Rectal smooth muscle tissue (tissue), 1 donor: Measurements from ENCODE around the gene MADD.
A peak's percentile ranks its signal among the peaks of the same experiment; 100 is the strongest.

ENCODE experiments used
- H3K27ac ChIP-seq: one replicate; pipeline ENCODE4 v1.7.0; 2013; ENCODE audit warnings: low read depth, low read length, inconsistent platforms
- H3K27me3 ChIP-seq: one replicate; pipeline ENCODE4 v1.7.0; 2013; ENCODE audit warnings: low read length; ENCODE audit not compliant: control insufficient read depth, insufficient read depth
- H3K36me3 ChIP-seq: one replicate; pipeline ENCODE4 v1.7.0; 2013; ENCODE audit warnings: low read length; ENCODE audit not compliant: control insufficient read depth, insufficient read depth
- H3K4me1 ChIP-seq: one replicate; pipeline ENCODE4 v1.7.0; 2013; ENCODE audit warnings: low read length; ENCODE audit not compliant: control insufficient read depth, insufficient read depth
- H3K4me3 ChIP-seq: one replicate; pipeline ENCODE4 v1.7.0; 2013; ENCODE audit warnings: low read length
- H3K9ac ChIP-seq: one replicate; pipeline ENCODE4 v1.7.0; 2013; ENCODE audit warnings: low read length

The MADD gene

DNA sequence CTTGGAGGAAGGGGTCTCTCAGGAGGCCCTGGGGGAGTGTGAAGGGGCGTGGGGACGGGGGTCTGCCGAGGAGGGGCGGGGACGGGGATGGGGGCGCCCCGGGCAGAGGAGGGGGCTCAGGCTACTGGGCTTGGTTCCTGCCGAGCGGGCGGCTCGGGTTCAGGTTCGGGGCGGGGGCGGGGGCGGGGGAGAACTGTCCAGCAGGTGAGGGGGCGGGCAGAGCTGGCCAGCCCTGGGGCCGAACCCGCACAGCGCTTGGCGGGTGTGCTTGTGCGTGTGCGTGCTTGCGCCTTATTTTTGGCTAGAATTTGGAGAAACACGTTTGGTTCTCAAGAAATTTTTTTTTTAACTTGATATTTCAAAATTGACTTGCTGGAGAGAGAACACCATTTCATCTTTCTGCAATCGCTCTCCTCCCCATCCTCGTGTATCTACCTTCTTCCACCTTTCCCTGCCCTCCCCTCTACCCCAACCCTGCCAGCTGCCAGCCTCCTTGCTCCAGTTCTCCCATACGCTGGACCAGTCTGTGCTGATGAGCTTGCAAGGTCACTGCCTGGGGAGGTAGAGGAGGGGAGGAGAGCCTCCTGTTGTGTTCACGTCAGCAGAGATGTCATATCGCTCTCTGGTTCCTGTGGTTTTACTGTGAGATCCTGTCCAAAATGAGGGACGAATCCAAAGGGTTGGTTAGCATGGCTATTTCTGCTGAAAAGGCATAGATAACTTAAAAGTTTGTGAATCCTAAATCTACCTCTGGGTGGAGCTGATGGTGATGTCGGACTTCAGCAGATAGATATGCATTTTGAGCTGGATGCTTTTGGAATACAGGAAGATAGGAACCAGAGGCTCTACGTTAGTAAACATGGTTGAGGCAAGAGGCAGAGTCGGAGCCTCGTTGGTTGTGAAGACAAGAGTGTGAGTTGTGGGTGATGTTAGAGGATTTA is 668 bp downstream of the MADD start:
- peak overlapping the region; percentile 53 for H3K9ac ChIP-seq
- H3K27ac ChIP-seq: peak overlapping the region; percentile 93
- peaks cover 10% of the 10 kb centered on the region for H3K36me3 ChIP-seq
- no peaks in the 10 kb centered on the region for H3K27me3 ChIP-seq
- H3K4me3 ChIP-seq: peak overlapping the region; percentile 88
- peaks cover 18% of the 10 kb centered on the region for H3K4me1 ChIP-seq

- no peak overlapping the region for H3K9ac ChIP-seq
- H3K4me3 ChIP-seq: peak overlapping the region; percentile 88
- no peaks in the 10 kb centered on the region for H3K27me3 ChIP-seq
- peaks cover 18% of the 10 kb centered on the region for H3K4me1 ChIP-seq
- H3K36me3 ChIP-seq: peaks cover 17% of the 10 kb centered on the region
- H3K27ac ChIP-seq: peak overlapping the region; percentile 60
These were observed 1.4 kb downstream of the MADD start for GRCh38 chr11:47271328-47271727.

DNA sequence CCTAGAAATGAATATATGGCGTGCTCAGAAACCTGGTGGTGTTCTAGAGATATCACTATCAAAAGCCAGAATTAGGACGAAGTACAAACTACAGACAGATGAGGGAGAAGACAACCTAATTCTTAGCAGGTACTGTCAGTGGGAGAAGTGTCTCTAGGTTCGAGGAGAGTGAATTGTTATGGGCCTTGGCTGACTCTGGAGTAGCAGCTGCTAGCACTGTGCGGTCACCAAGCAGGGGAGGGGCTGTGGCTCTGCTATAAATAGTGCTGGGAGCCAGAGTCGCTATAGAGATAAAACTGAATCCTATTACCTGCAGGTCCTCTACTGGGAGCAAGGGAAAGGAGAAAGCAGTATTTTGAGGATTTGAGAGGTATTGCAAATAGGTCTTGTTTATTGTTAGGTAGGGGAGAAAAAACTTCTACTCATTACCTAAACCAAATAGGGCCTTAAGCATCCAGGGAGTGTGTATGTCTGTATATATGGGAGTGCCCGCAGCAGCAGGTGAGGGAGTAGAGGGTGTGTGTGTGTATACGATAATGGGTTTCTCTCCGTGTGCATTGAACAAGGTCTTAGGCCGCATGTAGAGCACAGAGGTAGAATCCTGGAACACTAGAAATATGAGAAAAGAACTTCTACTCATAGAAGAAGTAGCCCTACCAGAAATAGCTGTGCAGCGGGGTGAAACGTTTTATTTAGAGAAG is 2.2 kb downstream of the MADD start:
- Histone ChIP-seq H3K4me3 (peak overlapping the region; percentile 10), H3K36me3 (peaks cover 25% of the 10 kb centered on the region), H3K27me3 (no peaks in the 10 kb centered on the region), H3K9ac (no peak overlapping the region), H3K27ac (no peak overlapping the region), H3K4me1 (peaks cover 18% of the 10 kb centered on the region)

DNA sequence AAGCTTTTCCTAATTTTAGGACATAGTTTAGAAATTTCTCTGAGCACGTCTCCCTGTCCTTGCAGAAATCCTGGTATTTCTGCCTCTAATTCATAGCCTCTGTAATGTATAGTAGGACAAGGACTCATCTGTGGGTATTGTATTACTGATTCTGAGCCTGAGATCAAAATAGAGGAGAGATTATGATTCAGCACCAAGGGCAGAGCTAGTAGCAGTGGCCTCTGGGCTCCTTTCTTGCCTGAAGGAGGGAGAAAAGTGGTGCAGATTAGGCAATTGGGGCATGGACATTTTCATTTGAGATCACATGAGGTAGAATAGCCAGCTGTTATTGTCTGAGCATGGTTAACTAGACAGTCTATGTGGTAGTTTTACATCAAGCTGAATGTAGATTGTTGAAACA is 2.8 kb downstream of the MADD start:
- Histone ChIP-seq H3K27ac (no peak overlapping the region), H3K9ac (no peak overlapping the region), H3K4me3 (no peak overlapping the region), H3K4me1 (peaks cover 18% of the 10 kb centered on the region), H3K27me3 (no peaks in the 10 kb centered on the region), H3K36me3 (peaks cover 29% of the 10 kb centered on the region)

GRCh38 chr11:47274495-47275235 is 4.7 kb downstream of the MADD start:
- peaks cover 6% of the 10 kb centered on the region for H3K4me1 ChIP-seq
- H3K36me3 ChIP-seq: peaks cover 40% of the 10 kb centered on the region
- no peak overlapping the region for H3K27ac ChIP-seq
- H3K9ac ChIP-seq: no peak overlapping the region
- H3K27me3 ChIP-seq: no peaks in the 10 kb centered on the region
- no peak overlapping the region for H3K4me3 ChIP-seq

DNA sequence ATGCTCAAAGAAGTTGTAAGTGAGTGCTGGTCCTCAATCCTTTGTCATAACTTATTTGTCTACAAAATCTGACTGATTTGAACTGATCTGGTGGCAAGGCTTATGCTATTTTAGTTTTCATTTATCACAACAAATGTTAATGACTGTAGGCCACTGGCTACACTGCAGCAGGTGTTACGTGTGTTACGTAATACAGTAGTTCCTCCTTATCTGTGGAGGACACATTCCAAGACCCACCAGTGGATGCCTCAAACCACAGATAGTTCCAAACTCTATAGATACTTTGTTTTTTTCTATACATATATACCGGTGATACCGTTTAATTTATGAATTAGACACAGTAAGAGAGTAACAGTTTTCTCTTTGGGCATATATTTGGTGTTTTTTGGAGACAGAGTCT is 7.0 kb downstream of the MADD start:
- H3K9ac ChIP-seq: no peak overlapping the region
- no peak overlapping the region for H3K27ac ChIP-seq
- no peak overlapping the region for H3K4me3 ChIP-seq
- no peaks in the 10 kb centered on the region for H3K27me3 ChIP-seq
- peaks cover 3% of the 10 kb centered on the region for H3K4me1 ChIP-seq
- H3K36me3 ChIP-seq: peaks cover 49% of the 10 kb centered on the region

GRCh38 chr11:47278058-47278457 is 8.1 kb downstream of the MADD start:
- Histone ChIP-seq H3K27ac (no peak overlapping the region), H3K27me3 (no peaks in the 10 kb centered on the region), H3K36me3 (peaks cover 57% of the 10 kb centered on the region), H3K4me3 (no peak overlapping the region), H3K4me1 (no peaks in the 10 kb centered on the region), H3K9ac (no peak overlapping the region)

- Histone ChIP-seq H3K36me3 (peaks cover 58% of the 10 kb centered on the region), H3K27ac (no peak overlapping the region), H3K9ac (no peak overlapping the region), H3K27me3 (no peaks in the 10 kb centered on the region), H3K4me3 (no peak overlapping the region), H3K4me1 (no peaks in the 10 kb centered on the region)
These were observed 8.8 kb downstream of the MADD start for GRCh38 chr11:47278769-47279168.

DNA sequence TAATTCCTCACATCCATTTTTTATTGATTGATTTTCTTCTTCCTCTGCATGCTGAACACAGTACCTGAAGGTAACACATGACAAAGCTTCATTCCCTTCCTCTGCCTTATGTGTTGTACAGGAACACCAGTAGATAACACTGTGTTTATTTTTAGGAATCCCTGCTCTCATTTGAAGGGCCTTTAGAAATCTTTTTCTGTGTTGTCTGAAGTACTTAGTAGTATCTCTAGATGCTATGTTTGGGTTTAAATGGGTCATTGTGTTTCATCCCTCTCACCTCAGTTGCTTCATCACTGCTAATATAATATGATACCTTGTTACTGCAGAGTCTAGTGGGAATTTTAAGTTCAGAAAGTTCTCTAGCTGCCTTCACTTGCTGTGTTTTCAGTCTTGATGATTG is 10.2 kb downstream of the MADD start:
- H3K9ac ChIP-seq: no peak overlapping the region
- H3K4me3 ChIP-seq: no peak overlapping the region
- H3K27ac ChIP-seq: no peak overlapping the region
- H3K27me3 ChIP-seq: no peaks in the 10 kb centered on the region
- no peaks in the 10 kb centered on the region for H3K4me1 ChIP-seq
- H3K36me3 ChIP-seq: peaks cover 65% of the 10 kb centered on the region

GRCh38 chr11:47280860-47281259 is 10.9 kb downstream of the MADD start:
- Histone ChIP-seq H3K27me3 (no peaks in the 10 kb centered on the region), H3K36me3 (peaks cover 66% of the 10 kb centered on the region), H3K9ac (no peak overlapping the region), H3K27ac (no peak overlapping the region), H3K4me3 (no peak overlapping the region), H3K4me1 (no peaks in the 10 kb centered on the region)

- no peaks in the 10 kb centered on the region for H3K27me3 ChIP-seq
- no peak overlapping the region for H3K27ac ChIP-seq
- peaks cover 64% of the 10 kb centered on the region for H3K36me3 ChIP-seq
- H3K4me3 ChIP-seq: no peak overlapping the region
- H3K9ac ChIP-seq: no peak overlapping the region
- no peaks in the 10 kb centered on the region for H3K4me1 ChIP-seq
These were observed 12.5 kb downstream of the MADD start for GRCh38 chr11:47282462-47282861.

GRCh38 chr11:47284151-47284550 is 14.2 kb downstream of the MADD start:
- peaks cover 68% of the 10 kb centered on the region for H3K36me3 ChIP-seq
- H3K9ac ChIP-seq: no peak overlapping the region
- no peaks in the 10 kb centered on the region for H3K27me3 ChIP-seq
- no peaks in the 10 kb centered on the region for H3K4me1 ChIP-seq
- H3K27ac ChIP-seq: no peak overlapping the region
- no peak overlapping the region for H3K4me3 ChIP-seq
